ENCODE measurements around the gene ZNF407. TPM values are rescaled to one million over a fixed set of nuclear protein-coding genes. Genes with fewer than 3 reads are reported as not detected.
"Not testable (repeated sequence)": the region's sequence is repeated elsewhere in the genome, so short reads cannot be mapped to it uniquely, and the experiment has no call there.

Gene ZNF407
- total RNA-seq, 1 donor from 2014 or later: 14.7 TPM

- no peaks in the 10 kb centered on the region for H3K27me3 Mint-ChIP-seq
- peak; percentile 45 for DNase-seq (ENCODE audit: extremely low spot score, unreplicated experiment)
These were observed 492.7 kb downstream of the ZNF407 start for GRCh38 chr18:75090336-75090735.

GRCh38 chr18:75097491-75098225 lies 500.0 kb downstream of the ZNF407 start:
- TF ChIP-seq, protein P1, sequence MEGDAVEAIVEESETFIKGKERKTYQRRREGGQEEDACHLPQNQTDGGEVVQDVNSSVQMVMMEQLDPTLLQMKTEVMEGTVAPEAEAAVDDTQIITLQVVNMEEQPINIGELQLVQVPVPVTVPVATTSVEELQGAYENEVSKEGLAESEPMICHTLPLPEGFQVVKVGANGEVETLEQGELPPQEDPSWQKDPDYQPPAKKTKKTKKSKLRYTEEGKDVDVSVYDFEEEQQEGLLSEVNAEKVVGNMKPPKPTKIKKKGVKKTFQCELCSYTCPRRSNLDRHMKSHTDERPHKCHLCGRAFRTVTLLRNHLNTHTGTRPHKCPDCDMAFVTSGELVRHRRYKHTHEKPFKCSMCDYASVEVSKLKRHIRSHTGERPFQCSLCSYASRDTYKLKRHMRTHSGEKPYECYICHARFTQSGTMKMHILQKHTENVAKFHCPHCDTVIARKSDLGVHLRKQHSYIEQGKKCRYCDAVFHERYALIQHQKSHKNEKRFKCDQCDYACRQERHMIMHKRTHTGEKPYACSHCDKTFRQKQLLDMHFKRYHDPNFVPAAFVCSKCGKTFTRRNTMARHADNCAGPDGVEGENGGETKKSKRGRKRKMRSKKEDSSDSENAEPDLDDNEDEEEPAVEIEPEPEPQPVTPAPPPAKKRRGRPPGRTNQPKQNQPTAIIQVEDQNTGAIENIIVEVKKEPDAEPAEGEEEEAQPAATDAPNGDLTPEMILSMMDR (conservative IDR thresholded peaks at IDR 0.05): no peak
- H3K4me3 Mint-ChIP-seq: no peak overlapping the region
- no peak overlapping the region for H3K27ac Mint-ChIP-seq
- H3K9me3 Mint-ChIP-seq: peaks cover 18% of the 10 kb centered on the region
- H3K36me3 Mint-ChIP-seq: no peaks in the 10 kb centered on the region
- no peaks in the 10 kb centered on the region for H3K27me3 Mint-ChIP-seq
- H3K4me1 Mint-ChIP-seq (ENCODE audit: unreplicated experiment): no peaks in the 10 kb centered on the region
- no peak for DNase-seq (ENCODE audit: extremely low spot score, unreplicated experiment)

More at GRCh38 chr18:75090336-75090735, 492.7 kb downstream of the ZNF407 start:
- Mint-ChIP-seq H3K9me3 (peaks cover 2% of the 10 kb centered on the region), H3K27ac (no peak overlapping the region), H3K36me3 (no peaks in the 10 kb centered on the region), H3K4me3 (no peak overlapping the region), H3K4me1 (ENCODE audit: unreplicated experiment) (no peaks in the 10 kb centered on the region)
- TF ChIP-seq, protein P1 (conservative IDR thresholded peaks at IDR 0.05): no peak

GRCh38 chr18:75100832-75101630 lies 503.4 kb downstream of the ZNF407 start:
- H3K4me3 Mint-ChIP-seq: no peak overlapping the region
- H3K9me3 Mint-ChIP-seq: peaks cover 14% of the 10 kb centered on the region
- no peaks in the 10 kb centered on the region for H3K36me3 Mint-ChIP-seq
- TF ChIP-seq, protein P1 (conservative IDR thresholded peaks at IDR 0.05): no peak
- no peak for DNase-seq (ENCODE audit: extremely low spot score, unreplicated experiment)
- H3K4me1 Mint-ChIP-seq (ENCODE audit: unreplicated experiment): no peaks in the 10 kb centered on the region
- H3K27ac Mint-ChIP-seq: no peak overlapping the region
- peaks cover 3% of the 10 kb centered on the region for H3K27me3 Mint-ChIP-seq

GRCh38 chr18:75101916-75102315 lies 504.2 kb downstream of the ZNF407 start:
- Mint-ChIP-seq H3K36me3 (no peaks in the 10 kb centered on the region), H3K27ac (no peak overlapping the region), H3K4me3 (no peak overlapping the region), H3K27me3 (peaks cover 3% of the 10 kb centered on the region), H3K4me1 (ENCODE audit: unreplicated experiment) (no peaks in the 10 kb centered on the region), H3K9me3 (peaks cover 14% of the 10 kb centered on the region)
- TF ChIP-seq, protein P1 (conservative IDR thresholded peaks at IDR 0.05): no peak
- no peak for DNase-seq (ENCODE audit: extremely low spot score, unreplicated experiment)

- not testable (repeated sequence) for H3K27ac Mint-ChIP-seq; H3K4me3 Mint-ChIP-seq; H3K4me1 Mint-ChIP-seq (ENCODE audit: unreplicated experiment); DNase-seq (ENCODE audit: extremely low spot score, unreplicated experiment); H3K27me3 Mint-ChIP-seq; H3K36me3 Mint-ChIP-seq
- H3K9me3 Mint-ChIP-seq: peaks cover 14% of the 10 kb centered on the region
These were observed 506.4 kb downstream of the ZNF407 start for GRCh38 chr18:75104029-75104428.

DNA sequence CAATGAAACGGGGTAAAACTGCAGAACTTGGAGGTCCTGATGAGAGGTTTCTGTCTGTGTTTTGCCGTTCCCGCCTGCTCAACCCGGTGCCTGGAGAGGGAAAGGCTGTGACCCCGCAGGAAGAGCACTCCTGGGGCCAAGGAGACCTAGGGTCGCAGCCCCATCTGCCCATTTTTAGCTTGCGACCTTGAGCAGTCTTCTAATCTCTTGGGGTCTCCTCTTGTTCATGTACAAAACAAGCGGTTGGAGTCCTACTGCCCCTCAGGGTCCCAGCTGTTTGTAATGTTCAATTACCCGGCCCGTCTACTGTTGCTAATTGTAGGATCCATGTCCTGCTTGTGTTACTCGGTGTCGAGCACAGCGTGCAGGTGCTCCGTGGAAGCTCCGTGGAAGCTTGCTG lies 506.8 kb downstream of the ZNF407 start:
- Mint-ChIP-seq H3K27me3 (peaks cover 6% of the 10 kb centered on the region), H3K36me3 (no peaks in the 10 kb centered on the region), H3K27ac (no peak overlapping the region), H3K4me3 (no peak overlapping the region), H3K4me1 (ENCODE audit: unreplicated experiment) (peaks cover 5% of the 10 kb centered on the region), H3K9me3 (peaks cover 14% of the 10 kb centered on the region)
- no peak for DNase-seq (ENCODE audit: extremely low spot score, unreplicated experiment)
- TF ChIP-seq, protein P1 (conservative IDR thresholded peaks at IDR 0.05): no peak

Measured in type B pancreatic cell (in vitro differentiated cells).